Fibroblast of the conjunctiva (primary cell): ENCODE results near the gene MAS1.

Source experiments
- DNase-seq: peaks from one replicate; pipeline ENCODE4 v3.0.0-alpha.2; 2010; ENCODE audit warnings: low read depth

Gene MAS1

GRCh38 chr6:159880412-159880975 is 10.3 kb upstream of the MAS1 start:
- no peak for DNase-seq

- DNase-seq = no peak
Measured at GRCh38 chr6:159884720-159885119, 6.1 kb upstream of the MAS1 start.

- no peak for DNase-seq
Measured at GRCh38 chr6:159886270-159886669, 4.5 kb upstream of the MAS1 start.

- no peak for DNase-seq
Measured at GRCh38 chr6:159887146-159887545, 3.6 kb upstream of the MAS1 start.

GRCh38 chr6:159887761-159888160 is 3.0 kb upstream of the MAS1 start:
- DNase-seq = no peak

- DNase-seq = no peak
Measured at GRCh38 chr6:159890201-159890600, 587 bp upstream of the MAS1 start.

- no peak for DNase-seq
Measured at GRCh38 chr6:159892053-159892452, 1.3 kb downstream of the MAS1 start.

- no peak for DNase-seq
Measured at GRCh38 chr6:159893064-159893463, 2.3 kb downstream of the MAS1 start.

- DNase-seq = no peak
Measured at GRCh38 chr6:159894991-159895390, 4.2 kb downstream of the MAS1 start.

- no peak for DNase-seq
Measured at GRCh38 chr6:159897603-159898002, 6.8 kb downstream of the MAS1 start.

GRCh38 chr6:159898519-159898918 is 7.7 kb downstream of the MAS1 start:
- DNase-seq = no peak

GRCh38 chr6:159899994-159900745 is 9.4 kb downstream of the MAS1 start:
- DNase-seq = peak; percentile 58

- DNase-seq = no peak
Measured at GRCh38 chr6:159902620-159903019, 11.8 kb downstream of the MAS1 start.

- no peak for DNase-seq
Measured at GRCh38 chr6:159904497-159904911, 13.7 kb downstream of the MAS1 start.

- no peak for DNase-seq
Measured at GRCh38 chr6:159906400-159906799, 15.6 kb downstream of the MAS1 start.

- no peak for DNase-seq
Measured at GRCh38 chr6:159908535-159908934, 17.7 kb downstream of the MAS1 start.

GRCh38 chr6:159908979-159909378 is 18.2 kb downstream of the MAS1 start:
- no peak for DNase-seq

GRCh38 chr6:159910342-159910741 is 19.6 kb downstream of the MAS1 start:
- DNase-seq = no peak

GRCh38 chr6:159913375-159913774 is 22.6 kb downstream of the MAS1 start:
- no peak for DNase-seq

- no peak for DNase-seq
Measured at GRCh38 chr6:159913862-159914564, 23.2 kb downstream of the MAS1 start.

GRCh38 chr6:159914565-159914923 is 23.8 kb downstream of the MAS1 start:
- no peak for DNase-seq

GRCh38 chr6:159915397-159915796 is 24.6 kb downstream of the MAS1 start:
- DNase-seq = no peak

- DNase-seq = no peak
Measured at GRCh38 chr6:159916237-159916636, 25.4 kb downstream of the MAS1 start.
